ENCODE results near the gene CEACAM20.
"Not testable (repeated sequence)": the region's sequence is repeated elsewhere in the genome, so short reads cannot be mapped to it uniquely, and the experiment has no call there.

CEACAM20 gene

GRCh38 chr19:44548736-44549135 lies 19.3 kb upstream of the CEACAM20 start:
- DNase-seq (ENCODE audit: low spot score), result no peak

GRCh38 chr19:44544031-44544430 lies 14.6 kb upstream of the CEACAM20 start:
- no peak for DNase-seq (ENCODE audit: low spot score)

- no peak for DNase-seq (ENCODE audit: low spot score)
These were observed 13.2 kb upstream of the CEACAM20 start for GRCh38 chr19:44542671-44543070.

GRCh38 chr19:44540736-44541135 lies 11.3 kb upstream of the CEACAM20 start:
- DNase-seq (ENCODE audit: low spot score), result no peak

- no peak for DNase-seq (ENCODE audit: low spot score)
These were observed 10.5 kb upstream of the CEACAM20 start for GRCh38 chr19:44539991-44540390.

- DNase-seq (ENCODE audit: low spot score), result no peak
These were observed 9.9 kb upstream of the CEACAM20 start for GRCh38 chr19:44539236-44539826.

GRCh38 chr19:44535361-44535760 lies 5.9 kb upstream of the CEACAM20 start:
- DNase-seq (ENCODE audit: low spot score), result not testable (repeated sequence)

GRCh38 chr19:44532819-44533218 lies 3.3 kb upstream of the CEACAM20 start:
- DNase-seq (ENCODE audit: low spot score), result no peak

GRCh38 chr19:44530777-44531176 lies 1.3 kb upstream of the CEACAM20 start:
- no peak for DNase-seq (ENCODE audit: low spot score)

- DNase-seq (ENCODE audit: low spot score), result no peak
These were observed 1.9 kb downstream of the CEACAM20 start for GRCh38 chr19:44527554-44527953.

- no peak for DNase-seq (ENCODE audit: low spot score)
These were observed 3.6 kb downstream of the CEACAM20 start for GRCh38 chr19:44525721-44526430.

- DNase-seq (ENCODE audit: low spot score), result no peak
These were observed 8.1 kb downstream of the CEACAM20 start for GRCh38 chr19:44521370-44521769.

GRCh38 chr19:44517146-44517545 lies 12.3 kb downstream of the CEACAM20 start:
- no peak for DNase-seq (ENCODE audit: low spot score)

GRCh38 chr19:44515907-44516306 lies 13.6 kb downstream of the CEACAM20 start:
- no peak for DNase-seq (ENCODE audit: low spot score)

GRCh38 chr19:44515031-44515430 lies 14.4 kb downstream of the CEACAM20 start:
- no peak for DNase-seq (ENCODE audit: low spot score)

GRCh38 chr19:44512326-44513298 lies 16.9 kb downstream of the CEACAM20 start:
- DNase-seq (ENCODE audit: low spot score), result no peak

GRCh38 chr19:44509478-44509877 lies 20.0 kb downstream of the CEACAM20 start:
- no peak for DNase-seq (ENCODE audit: low spot score)

- peak; percentile 96 for DNase-seq (ENCODE audit: low spot score)
These were observed 29.2 kb downstream of the CEACAM20 start, which contains the start of gene ZNF180 for GRCh38 chr19:44499962-44500949. TSS of gene ZNF180 (minus strand) at chr19:44500522. CDS start at chr19:44497334, 3,188 bp downstream.

- DNase-seq (ENCODE audit: low spot score), result no peak
These were observed 29.9 kb downstream of the CEACAM20 start for GRCh38 chr19:44499559-44499958.

- DNase-seq (ENCODE audit: low spot score), result no peak
These were observed 30.5 kb downstream of the CEACAM20 start for GRCh38 chr19:44498988-44499387.

GRCh38 chr19:44496711-44497110 lies 32.8 kb downstream of the CEACAM20 start:
- DNase-seq (ENCODE audit: low spot score), result no peak

Data from putamen (tissue), 1 donor.